Measurements from ENCODE around the gene CALML4. TPM values are rescaled to one million over a fixed set of nuclear protein-coding genes. Genes with fewer than 3 reads are reported as not detected.

The CALML4 gene
- total RNA-seq, 1 experiment from 2014 or later, result 19.5 TPM

DNA sequence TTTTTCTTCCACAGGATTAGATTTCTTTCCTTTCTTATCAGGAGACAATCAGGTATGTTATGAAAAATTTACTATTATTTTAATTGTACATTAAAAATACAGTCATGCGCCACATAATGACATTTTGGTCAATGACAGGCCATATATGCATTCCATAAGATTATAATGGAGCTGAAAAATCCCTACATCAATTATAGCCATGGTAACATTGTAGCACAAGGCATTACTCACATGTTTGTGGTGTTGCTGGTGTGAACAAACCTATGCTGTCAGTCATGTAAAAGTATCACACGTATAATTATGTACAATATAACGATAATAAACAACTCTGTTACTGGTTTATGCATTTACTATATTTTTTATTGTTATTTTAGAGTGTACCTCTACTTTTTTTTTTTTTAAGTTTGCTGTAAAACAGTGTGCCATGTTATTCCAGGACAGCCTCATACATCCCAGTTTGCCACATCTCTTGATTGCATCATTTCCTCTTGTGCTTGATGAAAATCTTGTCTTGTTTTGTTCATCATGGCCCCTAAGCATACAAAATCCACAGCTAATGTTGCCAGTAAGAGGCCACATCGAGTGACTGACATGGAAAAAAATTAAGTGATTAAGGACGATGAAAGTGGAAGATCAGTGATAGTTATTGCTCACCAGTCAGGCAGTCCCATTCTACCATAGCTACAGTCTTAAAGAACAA is 21.4 kb downstream of the CALML4 start:
- no peak for DNase-seq
- Histone ChIP-seq H3K4me1 (no peaks in the 10 kb centered on the region), H3K36me3 (ENCODE audit: control insufficient read depth, insufficient read depth, low read length) (peaks cover 3% of the 10 kb centered on the region), H3K9me3 (no peaks in the 10 kb centered on the region), H3K27me3 (replicated peaks; ENCODE audit: control insufficient read depth, insufficient read depth, low read length) (no peaks in the 10 kb centered on the region), H3K4me3 (ENCODE audit: low read depth, low read length) (no peak overlapping the region)
- intact Hi-C loops (cut with micrococcal nuclease; ENCODE audit: unreplicated experiment), result no loop called here
- Mint-ChIP-seq H3K27me3 (ENCODE audit: insufficient read depth, unreplicated experiment) (no peaks in the 10 kb centered on the region), H3K4me1 (ENCODE audit: low read depth, unreplicated experiment) (no peaks in the 10 kb centered on the region), H3K36me3 (ENCODE audit: insufficient read depth, unreplicated experiment) (peaks cover 68% of the 10 kb centered on the region), H3K9me3 (ENCODE audit: unreplicated experiment) (no peaks in the 10 kb centered on the region), H3K4me3 (ENCODE audit: unreplicated experiment) (no peak overlapping the region), H3K27ac (ENCODE audit: unreplicated experiment) (no peak overlapping the region)
- no TSS peak for BruUV-seq (replicated peaks)
- ChIA-PET CTCF (no interaction called here), POLR2A (no interaction called here)
- TF ChIP-seq, protein P1, sequence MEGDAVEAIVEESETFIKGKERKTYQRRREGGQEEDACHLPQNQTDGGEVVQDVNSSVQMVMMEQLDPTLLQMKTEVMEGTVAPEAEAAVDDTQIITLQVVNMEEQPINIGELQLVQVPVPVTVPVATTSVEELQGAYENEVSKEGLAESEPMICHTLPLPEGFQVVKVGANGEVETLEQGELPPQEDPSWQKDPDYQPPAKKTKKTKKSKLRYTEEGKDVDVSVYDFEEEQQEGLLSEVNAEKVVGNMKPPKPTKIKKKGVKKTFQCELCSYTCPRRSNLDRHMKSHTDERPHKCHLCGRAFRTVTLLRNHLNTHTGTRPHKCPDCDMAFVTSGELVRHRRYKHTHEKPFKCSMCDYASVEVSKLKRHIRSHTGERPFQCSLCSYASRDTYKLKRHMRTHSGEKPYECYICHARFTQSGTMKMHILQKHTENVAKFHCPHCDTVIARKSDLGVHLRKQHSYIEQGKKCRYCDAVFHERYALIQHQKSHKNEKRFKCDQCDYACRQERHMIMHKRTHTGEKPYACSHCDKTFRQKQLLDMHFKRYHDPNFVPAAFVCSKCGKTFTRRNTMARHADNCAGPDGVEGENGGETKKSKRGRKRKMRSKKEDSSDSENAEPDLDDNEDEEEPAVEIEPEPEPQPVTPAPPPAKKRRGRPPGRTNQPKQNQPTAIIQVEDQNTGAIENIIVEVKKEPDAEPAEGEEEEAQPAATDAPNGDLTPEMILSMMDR (IDR thresholded peaks at IDR 0.05; ENCODE audit: insufficient read depth in 1 of 2, low read depth in 1 of 2, low read length in 1 of 2, severe bottlenecking in 1 of 2, unreplicated experiment in 1 of 2), result no peak

DNA sequence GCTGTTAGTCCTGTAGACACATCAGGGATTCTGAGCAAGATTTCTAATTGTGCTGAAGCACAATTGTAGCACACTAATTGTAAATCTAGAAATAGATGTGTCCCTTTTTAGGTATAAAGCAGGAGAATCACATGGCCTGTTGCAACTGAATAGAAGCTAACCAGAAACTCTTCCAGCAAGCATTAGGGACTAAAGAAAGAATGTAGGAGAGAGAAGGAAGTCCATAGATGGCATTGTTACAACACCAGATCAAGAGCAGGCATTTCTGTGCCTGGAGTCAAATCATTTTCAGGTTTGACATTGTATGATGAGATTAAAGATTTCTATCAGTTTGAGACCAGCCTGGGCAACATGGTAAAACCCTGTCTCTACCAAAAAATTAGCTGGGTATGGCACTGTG is 27.4 kb downstream of the CALML4 start:
- H3K4me1 Mint-ChIP-seq (ENCODE audit: low read depth, unreplicated experiment), result no peaks in the 10 kb centered on the region
- no peaks in the 10 kb centered on the region for H3K27me3 ChIP-seq (replicated peaks; ENCODE audit: control insufficient read depth, insufficient read depth, low read length)
- peaks cover 44% of the 10 kb centered on the region for H3K36me3 Mint-ChIP-seq (ENCODE audit: insufficient read depth, unreplicated experiment)
- H3K27me3 Mint-ChIP-seq (ENCODE audit: insufficient read depth, unreplicated experiment), result no peaks in the 10 kb centered on the region
- intact Hi-C loops (cut with micrococcal nuclease; ENCODE audit: unreplicated experiment), result no loop called here
- H3K4me3 ChIP-seq (ENCODE audit: low read depth, low read length), result no peak overlapping the region
- no peak overlapping the region for H3K27ac Mint-ChIP-seq (ENCODE audit: unreplicated experiment)
- TF ChIP-seq, protein P1 (IDR thresholded peaks at IDR 0.05; ENCODE audit: insufficient read depth in 1 of 2, low read depth in 1 of 2, low read length in 1 of 2, severe bottlenecking in 1 of 2, unreplicated experiment in 1 of 2), result no peak
- CTCF ChIA-PET, result no interaction called here
- H3K4me3 Mint-ChIP-seq (ENCODE audit: unreplicated experiment), result no peak overlapping the region
- BruUV-seq (replicated peaks), result no TSS peak
- POLR2A ChIA-PET, result no interaction called here
- H3K36me3 ChIP-seq (ENCODE audit: control insufficient read depth, insufficient read depth, low read length), result no peaks in the 10 kb centered on the region
- no peaks in the 10 kb centered on the region for H3K9me3 ChIP-seq
- no peaks in the 10 kb centered on the region for H3K4me1 ChIP-seq
- no peaks in the 10 kb centered on the region for H3K9me3 Mint-ChIP-seq (ENCODE audit: unreplicated experiment)
- DNase-seq, result no peak

DNA sequence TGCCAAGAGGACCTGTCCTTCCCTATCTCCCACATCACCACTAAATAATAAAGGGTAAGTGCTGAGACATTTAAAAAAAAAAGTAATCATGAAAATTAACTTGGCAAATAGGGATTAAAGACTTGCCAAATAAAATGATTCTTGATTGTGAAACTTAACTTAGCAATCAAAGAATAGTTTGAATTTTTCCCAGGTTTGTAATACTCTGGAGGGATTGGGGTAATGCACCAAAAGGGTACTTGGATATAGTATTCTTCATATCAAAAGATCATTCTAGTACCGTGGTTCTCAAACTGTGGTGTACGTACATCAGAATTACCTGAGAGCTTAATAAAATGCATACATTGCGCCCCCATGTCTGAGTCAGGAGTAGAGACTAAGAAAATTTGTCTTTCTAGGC is 28.5 kb downstream of the CALML4 start:
- Mint-ChIP-seq H3K27me3 (ENCODE audit: insufficient read depth, unreplicated experiment) (no peaks in the 10 kb centered on the region), H3K27ac (ENCODE audit: unreplicated experiment) (no peak overlapping the region), H3K4me1 (ENCODE audit: low read depth, unreplicated experiment) (no peaks in the 10 kb centered on the region), H3K9me3 (ENCODE audit: unreplicated experiment) (no peaks in the 10 kb centered on the region), H3K4me3 (ENCODE audit: unreplicated experiment) (no peak overlapping the region), H3K36me3 (ENCODE audit: insufficient read depth, unreplicated experiment) (peaks cover 44% of the 10 kb centered on the region)
- TF ChIP-seq, protein P1 (IDR thresholded peaks at IDR 0.05; ENCODE audit: insufficient read depth in 1 of 2, low read depth in 1 of 2, low read length in 1 of 2, severe bottlenecking in 1 of 2, unreplicated experiment in 1 of 2), result no peak
- ChIA-PET CTCF (no interaction called here), POLR2A (interaction anchor here (0.7 kb wide), 1 partner anchor 93 kb away, joined by 3 read pairs; no protein-coding TSS in a partner anchor)
- Histone ChIP-seq H3K36me3 (ENCODE audit: control insufficient read depth, insufficient read depth, low read length) (no peaks in the 10 kb centered on the region), H3K27me3 (replicated peaks; ENCODE audit: control insufficient read depth, insufficient read depth, low read length) (no peaks in the 10 kb centered on the region), H3K9me3 (no peaks in the 10 kb centered on the region), H3K4me1 (no peaks in the 10 kb centered on the region), H3K4me3 (ENCODE audit: low read depth, low read length) (no peak overlapping the region)
- intact Hi-C loops (cut with micrococcal nuclease; ENCODE audit: unreplicated experiment), result no loop called here
- no TSS peak for BruUV-seq (replicated peaks)
- DNase-seq, result no peak
